Hepatocyte (in vitro differentiated cells): ENCODE results near the gene ZNF787.

Source experiments
- CTCF ChIP-seq: fragments of 200-600 bp; sonication (generic); IDR thresholded peaks from 2 replicates; pipeline ENCODE4 v1.5.1; 2016; ENCODE audit warnings: antibody characterized with exemption, mild to moderate bottlenecking; ENCODE audit not compliant: poor library complexity
- EZH2 ChIP-seq: fragments of 200-600 bp; sonication (generic); IDR thresholded peaks from 2 replicates; pipeline ENCODE4 v1.6.1; 2016; ENCODE audit warnings: antibody characterized with exemption, mild to moderate bottlenecking, borderline replicate concordance
- EZH2phosphoT487 ChIP-seq: fragments of 200-600 bp; sonication (generic); IDR thresholded peaks from one replicate; pipeline ENCODE4 v1.6.1; 2018; ENCODE audit warnings: antibody characterized with exemption, mild to moderate bottlenecking, low read depth, moderate library complexity; ENCODE audit not compliant: unreplicated experiment, severe bottlenecking

DNA sequence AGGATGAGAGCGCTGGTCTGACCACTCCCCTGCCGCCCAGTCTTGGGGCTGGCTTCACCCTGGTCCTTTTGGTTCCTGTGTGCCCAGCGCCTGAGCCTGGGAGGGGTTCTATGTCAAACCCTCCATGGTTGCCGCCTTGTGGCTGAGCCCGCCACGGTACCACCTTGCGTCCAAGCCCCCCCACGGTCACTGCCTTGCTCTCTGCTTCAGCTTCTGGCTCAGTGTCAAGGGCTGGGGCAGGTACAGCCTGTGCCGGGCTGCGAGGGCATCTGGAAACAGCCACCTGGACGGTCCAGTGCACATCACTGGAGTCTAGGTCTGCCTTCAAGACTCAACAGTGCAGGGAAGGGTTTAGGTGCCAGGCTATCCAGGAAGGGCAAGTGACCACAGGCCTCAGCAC is 40.4 kb upstream of the ZNF787 start:
- TF ChIP-seq CTCF (no peak), EZH2 (no peak), EZH2phosphoT487 (no peak)
